DMS79 (cell line): ENCODE data around the gene PCSK5.
"Not testable (repeated sequence)": the region's sequence is repeated elsewhere in the genome, so short reads cannot be mapped to it uniquely, and the experiment has no call there.

Experiments used
- DNase-seq: peaks from one replicate; lab custom pipeline; 2025; lab: John Stamatoyannopoulos, UW

The PCSK5 gene

DNA sequence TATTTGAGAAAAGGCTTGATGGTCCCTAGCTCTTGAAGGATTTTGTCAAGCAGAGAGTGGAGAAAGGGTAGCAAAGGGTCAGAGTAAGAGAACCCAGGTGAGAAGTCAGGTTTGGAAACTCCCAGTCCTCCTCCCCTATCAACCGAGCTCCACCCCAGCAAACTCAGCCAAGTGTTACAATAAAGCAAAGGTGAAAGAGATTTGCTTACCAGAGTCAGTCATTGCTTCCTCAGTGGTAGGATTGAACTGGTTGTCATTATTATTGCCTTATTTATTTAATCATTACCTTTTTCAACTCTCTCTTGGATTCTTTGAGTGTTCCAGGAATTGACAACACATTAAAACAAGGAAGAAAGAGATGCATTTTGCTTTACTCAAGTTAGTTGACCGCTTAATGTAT lies 423.3 kb downstream of the PCSK5 start:
- no peak for DNase-seq

DNA sequence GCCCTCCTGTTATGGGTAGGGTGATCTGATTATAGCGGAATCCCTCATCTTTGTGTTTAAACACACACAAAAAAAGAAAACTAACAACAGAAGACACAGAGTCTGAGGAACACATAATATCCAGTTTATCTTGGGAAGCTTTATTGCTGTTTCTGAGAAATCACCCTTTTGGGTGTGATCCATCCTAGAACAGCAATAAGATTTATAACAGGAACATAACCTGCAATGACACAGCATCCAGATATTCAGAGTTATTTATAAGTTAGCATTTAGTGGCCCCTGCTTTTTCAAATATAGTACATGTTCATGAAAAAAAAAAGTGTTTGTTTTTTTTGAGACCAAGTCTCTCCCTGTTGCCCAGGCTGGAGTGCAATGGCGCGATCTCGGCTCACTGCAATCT lies 423.8 kb downstream of the PCSK5 start:
- no peak for DNase-seq

DNA sequence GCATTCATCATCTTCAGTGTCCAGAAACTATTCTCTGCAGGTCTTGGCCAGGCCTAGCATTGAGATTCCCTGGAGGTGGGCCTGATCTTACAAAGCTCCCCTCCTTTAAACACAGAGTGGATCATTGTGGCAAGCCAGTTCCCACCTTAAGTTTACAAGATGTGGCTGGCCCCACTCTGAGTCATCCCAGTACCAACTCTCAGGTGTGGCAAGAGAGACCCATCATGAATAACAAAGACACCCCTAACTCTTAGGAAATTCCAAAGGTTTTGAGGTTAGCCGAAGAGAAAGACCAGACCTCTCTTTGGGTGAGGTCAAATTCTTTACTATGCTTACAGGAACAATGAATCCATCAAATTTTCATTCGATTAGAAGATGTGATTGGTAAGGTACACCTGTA lies 425.6 kb downstream of the PCSK5 start:
- no peak for DNase-seq

DNA sequence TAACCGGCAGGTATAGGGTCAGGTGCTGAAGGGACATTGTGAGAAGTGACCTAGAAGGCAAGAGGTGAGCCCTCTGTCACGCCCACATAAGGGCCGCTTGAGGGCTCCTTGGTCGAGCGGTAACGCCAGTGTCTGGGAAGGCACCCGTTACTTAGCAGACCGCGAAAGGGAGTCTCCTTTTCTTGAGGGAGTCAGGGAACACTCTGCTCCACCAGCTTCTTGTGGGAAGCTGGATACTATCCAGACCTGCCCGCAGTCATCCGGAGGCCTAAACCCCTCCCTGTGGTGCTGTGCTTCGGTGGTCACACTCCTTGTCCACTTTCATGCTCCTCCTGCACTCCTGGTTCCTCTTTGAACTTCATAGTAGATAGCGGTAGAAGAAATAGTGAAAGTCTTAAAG lies 429.0 kb downstream of the PCSK5 start:
- DNase-seq = not testable (repeated sequence)

DNA sequence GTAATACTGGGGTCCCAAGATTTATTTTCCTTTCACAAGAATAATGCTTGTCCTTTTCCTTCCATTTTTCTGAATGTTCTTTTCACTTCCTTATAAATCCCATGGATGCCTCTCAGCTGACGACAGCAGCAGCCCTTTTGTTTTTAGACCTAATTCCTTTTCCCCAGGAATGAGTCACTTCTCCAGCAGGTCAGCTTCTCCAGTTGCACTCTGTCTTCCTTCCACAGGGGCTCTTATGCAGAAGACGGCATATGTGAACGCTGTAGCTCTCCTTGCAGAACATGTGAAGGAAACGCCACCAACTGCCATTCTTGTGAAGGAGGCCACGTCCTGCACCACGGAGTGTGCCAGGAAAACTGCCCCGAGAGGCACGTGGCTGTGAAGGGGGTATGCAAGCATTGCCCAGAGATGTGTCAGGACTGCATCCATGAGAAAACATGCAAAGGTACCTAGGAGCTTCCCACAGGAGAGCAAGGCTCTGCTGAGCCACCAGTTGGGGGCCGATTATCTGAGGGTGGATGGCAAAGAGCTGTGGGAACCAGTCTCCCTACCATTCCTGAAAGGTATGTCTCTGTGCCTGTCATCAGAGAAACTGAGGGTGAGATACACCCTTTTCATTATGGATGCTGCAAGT lies 430.8 kb downstream of the PCSK5 start:
- DNase-seq = no peak

DNA sequence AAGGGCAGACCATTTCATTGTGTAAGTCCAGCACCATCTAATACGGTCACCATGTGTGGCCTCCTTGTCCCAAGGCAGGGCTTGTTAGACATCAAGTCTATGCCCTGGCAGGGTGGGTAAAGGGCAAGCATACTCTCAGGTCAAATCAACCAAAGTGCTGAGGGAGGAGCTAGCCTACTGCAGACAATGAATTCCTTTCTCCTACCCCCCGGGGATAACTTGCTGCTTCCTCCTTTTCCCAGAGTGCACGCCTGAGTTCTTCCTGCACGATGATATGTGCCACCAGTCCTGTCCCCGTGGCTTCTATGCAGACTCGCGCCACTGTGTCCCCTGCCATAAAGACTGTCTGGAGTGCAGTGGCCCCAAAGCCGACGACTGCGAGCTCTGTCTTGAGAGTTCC lies 432.3 kb downstream of the PCSK5 start:
- DNase-seq = no peak

DNA sequence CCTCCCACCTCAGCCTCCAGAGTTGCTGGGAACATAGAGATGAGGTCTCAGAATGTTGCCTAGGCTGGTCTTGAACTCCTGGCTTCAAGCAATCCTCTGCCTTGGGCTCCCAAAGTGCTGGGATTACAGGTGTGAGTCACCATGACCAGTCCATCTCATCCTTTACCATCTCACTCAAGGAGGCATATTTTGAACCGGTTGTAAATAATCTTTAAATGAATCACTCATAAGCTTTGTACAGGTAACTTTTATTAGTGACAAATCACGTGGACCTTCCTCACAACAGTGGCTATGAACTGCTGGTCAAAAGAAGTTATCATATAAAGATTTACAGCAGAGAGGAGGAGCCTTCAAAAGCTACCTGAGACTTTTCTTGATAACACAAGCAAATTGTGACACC lies 433.0 kb downstream of the PCSK5 start:
- DNase-seq = no peak

DNA sequence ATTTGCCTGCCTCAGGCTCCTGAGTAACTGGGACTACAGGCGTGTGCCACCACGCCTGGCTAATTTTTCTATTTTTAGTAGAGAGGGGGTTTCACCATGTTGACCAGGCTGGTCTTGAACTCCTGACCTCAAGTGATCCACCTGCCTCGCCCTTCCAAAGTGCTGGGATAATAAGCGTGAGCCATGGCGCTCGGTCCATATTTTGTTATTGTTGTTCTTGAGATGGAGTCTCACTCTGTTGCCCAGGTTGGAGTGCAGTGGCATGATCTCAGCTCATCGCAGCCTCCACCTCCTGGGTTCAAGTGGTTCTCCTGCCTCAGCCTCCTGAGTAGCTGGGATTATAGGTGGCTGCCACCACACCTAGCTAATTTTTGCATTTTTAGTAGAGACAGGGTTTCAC lies 433.6 kb downstream of the PCSK5 start:
- not testable (repeated sequence) for DNase-seq

DNA sequence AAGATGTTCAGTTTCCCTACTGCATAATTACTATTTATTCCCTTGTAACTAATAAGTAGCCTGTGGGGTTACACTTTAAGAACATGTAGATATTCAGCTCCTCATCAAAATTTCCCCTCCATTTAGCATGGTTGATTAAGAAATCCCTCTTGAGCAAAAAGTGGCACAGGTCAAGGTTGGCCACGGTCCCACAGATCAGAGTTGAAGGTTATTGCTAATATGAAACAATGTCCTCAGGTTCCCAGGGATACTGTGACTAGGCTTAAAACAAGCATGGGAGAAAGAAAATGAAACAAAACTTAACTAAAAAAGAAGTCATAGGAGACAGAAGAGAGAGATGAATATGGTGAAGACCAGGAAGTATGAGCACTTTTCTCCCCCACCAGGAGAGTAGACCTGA lies 439.6 kb downstream of the PCSK5 start:
- no peak for DNase-seq

DNA sequence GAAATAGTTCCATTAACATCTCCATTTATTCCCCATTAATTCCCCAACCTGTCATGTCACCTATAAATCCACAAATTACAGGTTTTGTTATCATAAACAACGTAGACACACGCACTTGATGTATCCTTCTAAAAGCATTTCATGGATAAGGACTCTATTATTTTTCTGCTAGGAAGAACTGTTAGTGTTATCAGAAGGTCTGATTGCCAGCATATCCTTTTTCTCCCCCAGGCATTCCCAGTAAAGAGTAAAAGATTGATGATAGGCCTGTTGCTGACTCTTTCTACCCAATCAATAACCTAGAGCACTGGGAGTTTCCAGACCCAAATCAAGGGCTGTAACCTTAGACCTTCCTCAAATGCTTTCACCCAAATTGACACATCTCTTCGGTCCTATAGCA lies 442.9 kb downstream of the PCSK5 start:
- DNase-seq = no peak

DNA sequence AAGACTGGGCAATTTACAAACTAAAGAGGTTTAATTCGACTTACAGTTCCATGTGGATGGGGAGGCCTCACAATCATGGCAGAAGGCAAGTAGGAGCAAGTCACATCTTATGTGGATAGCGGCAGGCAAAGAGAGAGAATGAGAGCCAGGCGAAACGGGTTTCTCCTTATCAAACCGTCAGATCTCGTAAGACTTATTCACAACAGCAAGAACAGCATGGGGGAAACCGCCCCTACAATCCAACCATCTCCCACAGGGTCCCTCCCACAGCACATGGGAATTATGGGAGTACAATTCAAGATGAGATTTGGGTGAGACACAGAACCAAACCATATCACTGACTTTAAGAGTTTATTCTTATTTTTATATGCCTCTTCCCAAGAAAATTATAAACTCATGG lies 443.5 kb downstream of the PCSK5 start:
- DNase-seq = no peak

DNA sequence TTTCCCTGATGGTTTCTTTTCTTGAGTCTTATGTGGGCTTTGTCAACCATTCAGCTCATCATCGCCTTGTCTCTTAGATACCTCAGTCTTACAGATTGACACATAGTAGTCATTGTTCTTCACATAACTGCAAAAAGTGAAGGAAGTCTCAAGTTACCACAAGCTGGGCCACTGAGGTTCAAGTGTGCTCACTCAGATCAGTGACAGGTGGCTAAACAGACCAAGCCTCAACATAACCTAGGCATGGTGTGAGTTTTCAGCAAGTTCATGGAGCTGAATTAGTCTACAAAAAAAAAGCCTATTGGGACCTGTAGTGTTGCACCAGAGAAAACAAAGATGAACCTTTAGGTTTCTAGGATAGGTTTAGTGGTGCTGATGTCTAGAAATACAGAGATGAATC lies 445.6 kb downstream of the PCSK5 start:
- DNase-seq = no peak

DNA sequence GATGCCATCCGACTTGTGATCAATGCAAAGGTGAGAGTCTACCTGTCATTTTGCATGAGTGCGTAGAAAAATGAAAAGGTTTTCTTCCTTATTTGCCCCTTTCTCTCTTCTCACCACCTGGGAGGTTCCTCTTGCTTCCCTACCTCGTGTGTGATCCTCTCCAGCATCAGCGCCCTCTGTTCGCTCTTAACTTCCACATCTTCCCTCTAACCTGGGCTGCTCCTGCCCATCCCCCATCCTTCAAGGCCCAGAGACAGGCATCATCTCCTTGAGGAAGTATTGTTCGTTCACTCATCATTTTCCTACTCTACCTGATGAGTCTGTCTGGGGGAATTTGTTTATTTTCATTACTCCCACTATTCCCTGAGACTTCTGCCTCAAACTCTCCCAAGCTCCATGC lies 447.9 kb downstream of the PCSK5 start:
- DNase-seq = no peak

DNA sequence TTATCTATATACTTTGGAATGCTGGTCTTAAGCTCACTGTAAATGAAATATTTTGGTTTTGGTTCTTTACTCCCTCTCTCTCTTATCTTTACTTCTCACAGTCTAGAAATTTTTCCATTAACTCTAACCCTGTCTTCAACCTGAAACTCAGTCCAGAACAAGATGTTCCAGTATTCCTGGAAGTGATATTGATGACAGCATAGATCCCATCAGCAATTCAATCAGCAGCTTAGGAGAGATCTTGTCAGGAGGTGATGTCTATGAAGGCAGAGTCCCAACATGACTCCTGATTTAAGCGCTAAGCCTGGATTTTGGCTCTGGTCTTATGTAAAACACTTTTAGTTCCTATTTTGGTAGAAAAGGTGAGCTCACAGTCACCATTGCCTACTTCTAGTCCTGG lies 451.1 kb downstream of the PCSK5 start:
- DNase-seq = no peak

DNA sequence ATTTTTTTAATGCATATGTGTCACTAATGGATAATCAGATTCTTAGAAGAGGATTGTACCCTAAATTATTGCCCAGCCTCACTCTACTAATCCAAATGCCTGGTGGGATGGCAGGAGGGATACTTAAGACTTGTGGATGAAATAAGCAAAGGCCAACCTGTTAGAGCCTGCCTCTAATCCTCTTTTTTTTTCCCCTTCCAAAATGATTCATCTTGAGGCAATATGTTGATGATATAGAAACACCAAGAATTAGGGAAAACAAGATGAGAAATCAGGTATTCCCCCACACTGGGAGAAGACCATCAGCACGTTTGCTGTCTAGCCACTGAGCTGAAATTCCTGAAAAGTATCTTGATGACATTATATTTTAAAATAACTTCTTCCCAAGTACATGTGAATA lies 451.7 kb downstream of the PCSK5 start:
- no peak for DNase-seq

DNA sequence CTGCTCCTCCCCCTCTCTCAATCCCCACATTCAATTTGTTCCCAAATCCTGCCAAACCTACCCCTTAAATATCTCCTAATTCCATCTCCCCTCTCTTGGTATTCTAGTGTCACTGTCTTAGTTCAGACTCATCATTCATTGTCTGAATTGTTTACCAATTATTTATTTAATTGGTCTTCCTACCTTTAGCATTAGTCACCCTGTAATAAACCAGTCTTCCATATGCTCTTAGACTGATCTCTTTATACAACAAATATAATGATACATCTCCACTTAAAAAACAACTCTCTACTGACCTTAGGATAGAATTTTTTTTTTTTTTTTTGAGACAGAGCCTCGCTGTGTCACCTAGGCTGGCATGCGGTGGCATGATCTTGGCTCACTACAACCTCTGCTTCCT lies 452.4 kb downstream of the PCSK5 start:
- no peak for DNase-seq

DNA sequence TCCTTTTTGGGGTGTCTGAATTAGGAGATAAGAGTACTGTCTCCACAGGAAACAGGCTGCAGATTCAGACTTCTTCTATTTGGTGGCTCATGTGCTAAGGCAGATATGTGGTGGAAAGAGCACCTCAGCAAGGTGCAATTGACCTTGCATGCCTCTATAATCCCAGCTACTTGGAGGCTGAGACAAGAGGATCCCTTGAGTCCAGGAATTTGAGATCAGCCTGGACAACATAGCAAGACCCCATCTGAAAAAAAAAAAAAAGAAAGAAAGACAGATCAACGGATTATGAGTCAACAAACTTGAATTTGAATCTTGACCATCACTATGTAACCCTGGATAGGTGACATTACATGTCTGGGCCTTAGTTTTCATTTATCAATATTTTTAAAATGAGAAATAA lies 459.4 kb downstream of the PCSK5 start:
- DNase-seq = no peak

DNA sequence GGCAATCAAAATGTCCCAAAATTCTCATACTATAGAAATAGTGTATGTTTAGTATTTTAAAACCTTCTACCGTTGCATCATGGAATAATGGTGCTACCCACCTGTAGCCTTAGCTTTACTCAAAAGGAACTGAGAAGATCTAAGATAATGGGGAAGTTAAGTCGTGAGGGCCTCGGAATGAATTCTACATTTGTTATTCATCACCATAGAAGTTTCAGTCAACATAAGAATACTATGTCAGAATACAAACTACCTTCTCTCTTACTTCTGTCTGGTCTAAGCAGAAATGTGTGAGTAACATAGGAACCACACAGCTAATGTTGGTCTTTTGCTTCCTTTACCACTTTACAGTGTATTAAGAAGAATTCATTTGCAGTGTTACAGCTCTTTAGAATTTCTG lies 460.5 kb downstream of the PCSK5 start:
- DNase-seq = no peak

DNA sequence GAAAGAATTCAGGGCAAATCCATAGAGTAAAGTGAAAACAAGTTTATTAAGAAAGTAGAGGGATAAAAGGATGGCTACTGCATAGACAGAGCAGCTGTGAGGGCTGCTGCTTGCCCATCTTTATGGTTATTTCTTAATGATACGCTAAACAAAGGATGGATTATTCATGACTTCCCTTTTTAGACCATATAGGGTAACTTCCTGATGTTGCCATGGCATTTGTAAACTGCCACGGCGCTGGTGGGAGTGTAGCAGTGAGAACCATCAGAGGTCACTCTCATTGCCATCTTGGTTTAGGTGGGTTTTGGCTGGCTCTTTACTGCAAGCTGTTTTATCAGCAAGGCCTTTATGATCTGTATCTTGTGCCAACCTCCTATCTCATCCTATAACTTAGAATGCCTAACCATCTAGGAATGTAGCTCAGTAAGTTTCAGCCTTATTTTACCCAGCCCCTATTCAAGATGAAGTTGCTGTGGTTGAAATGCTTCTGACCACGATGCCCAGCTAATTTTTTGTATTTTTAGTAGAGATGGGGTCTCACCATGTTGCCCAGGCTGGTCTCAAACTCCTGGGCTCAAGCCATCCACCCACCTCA lies 461.6 kb downstream of the PCSK5 start:
- DNase-seq = no peak

DNA sequence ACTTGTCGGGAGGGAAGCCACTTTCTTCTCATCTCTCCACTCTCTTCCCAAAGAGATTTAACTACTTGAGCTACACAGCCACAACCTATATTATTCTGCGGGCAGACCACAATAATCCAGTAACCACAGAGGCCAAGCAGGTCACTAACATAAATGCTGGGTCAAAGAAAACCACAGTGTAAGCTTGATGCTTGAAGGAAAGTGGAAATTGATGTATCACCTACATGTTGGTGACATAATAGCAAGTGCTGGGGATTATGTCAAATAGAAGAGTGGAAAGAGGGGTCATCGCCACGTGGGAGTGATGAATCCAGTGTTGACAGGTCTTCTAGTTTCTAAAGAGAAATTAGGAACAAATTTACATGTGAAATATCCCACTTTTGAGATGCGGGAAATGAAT lies 462.8 kb downstream of the PCSK5 start:
- no peak for DNase-seq

DNA sequence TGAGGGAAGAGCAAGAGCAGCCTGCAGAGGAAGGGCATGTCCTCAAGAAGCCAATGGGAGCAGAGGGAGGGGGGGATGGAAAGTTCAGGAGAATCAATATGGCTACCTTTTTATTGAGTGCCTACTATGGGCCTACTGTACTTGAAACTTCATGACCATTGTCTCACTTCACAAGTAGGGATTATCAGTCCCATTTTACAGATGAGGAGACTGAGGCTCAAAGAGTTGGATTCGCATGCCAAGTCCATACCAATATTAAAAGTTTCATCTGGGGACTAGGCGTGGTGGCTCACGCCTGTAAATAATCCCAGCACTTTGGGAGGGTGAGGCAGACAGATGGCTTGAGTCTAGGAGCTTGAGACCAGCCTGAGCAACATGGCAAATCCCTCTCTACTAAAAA lies 463.7 kb downstream of the PCSK5 start:
- DNase-seq = no peak

DNA sequence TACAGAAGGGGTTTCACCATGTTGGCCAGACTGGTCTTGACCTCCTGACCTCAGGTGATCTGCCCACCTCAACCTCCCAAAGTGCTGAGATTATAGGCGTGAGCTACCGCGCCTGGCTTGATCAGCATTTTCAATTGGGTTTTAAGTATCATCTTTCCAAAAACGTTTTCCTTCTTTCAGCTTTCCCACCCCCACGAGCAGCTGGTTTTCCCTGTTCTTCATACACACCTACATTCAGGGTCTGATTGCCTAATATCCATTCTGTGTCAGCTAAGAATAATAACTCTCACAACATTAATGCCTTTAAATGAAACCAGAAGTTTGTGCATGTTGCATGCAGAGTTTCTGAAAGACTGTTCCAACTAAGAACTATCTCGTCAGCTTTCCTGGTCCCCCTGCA lies 465.4 kb downstream of the PCSK5 start:
- no peak for DNase-seq

DNA sequence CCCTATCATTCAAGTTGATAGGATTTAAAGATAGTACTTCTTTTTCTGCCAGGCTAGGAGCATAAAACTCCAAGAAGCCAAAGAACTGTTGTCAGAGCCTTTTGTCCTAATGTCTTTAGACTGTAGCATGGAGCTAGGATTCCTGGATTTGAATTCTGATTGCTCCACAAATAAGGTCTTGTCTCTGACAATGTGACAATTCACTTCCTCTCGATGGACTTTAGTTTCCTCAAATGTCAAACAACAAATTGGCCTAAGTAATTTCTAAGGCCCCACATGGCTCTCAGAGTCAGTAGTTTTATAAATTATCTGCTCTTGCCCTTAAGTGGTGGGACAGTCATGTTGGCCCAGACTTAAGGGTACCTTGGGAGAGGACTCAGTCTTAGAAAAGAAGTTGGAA lies 467.1 kb downstream of the PCSK5 start:
- DNase-seq = no peak

DNA sequence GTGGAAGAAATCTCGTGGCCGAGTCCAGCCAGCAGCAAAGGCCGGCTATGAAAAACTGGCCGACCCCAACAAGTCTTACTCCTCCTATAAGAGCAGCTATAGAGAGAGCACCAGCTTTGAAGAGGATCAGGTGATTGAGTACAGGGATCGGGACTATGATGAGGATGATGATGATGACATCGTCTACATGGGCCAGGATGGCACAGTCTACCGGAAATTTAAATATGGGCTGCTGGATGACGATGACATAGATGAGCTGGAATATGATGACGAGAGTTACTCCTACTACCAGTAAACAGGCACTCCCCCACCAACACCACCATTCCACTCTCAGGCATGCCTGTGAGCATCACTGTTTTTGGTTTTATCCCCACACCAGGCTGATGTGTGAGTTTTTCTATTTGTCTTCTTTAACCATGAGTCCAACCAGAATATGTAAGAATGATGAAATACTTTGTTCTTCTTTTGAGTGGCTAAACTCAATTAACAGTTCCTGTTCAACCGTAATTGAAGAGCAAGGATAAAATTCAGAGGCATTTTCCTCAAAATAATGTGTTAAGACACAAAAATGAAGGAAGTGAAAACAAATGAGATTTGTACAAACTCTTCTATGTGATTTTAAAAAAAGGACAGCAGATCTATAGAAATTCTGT lies 468.3 kb downstream of the PCSK5 start:
- no peak for DNase-seq
